ENCODE results near the gene IGSF21. TPM values are rescaled to one million over a fixed set of nuclear protein-coding genes. Genes with fewer than 3 reads are reported as not detected.

Gene IGSF21
- total RNA-seq, 1 donor, result not detected

DNA sequence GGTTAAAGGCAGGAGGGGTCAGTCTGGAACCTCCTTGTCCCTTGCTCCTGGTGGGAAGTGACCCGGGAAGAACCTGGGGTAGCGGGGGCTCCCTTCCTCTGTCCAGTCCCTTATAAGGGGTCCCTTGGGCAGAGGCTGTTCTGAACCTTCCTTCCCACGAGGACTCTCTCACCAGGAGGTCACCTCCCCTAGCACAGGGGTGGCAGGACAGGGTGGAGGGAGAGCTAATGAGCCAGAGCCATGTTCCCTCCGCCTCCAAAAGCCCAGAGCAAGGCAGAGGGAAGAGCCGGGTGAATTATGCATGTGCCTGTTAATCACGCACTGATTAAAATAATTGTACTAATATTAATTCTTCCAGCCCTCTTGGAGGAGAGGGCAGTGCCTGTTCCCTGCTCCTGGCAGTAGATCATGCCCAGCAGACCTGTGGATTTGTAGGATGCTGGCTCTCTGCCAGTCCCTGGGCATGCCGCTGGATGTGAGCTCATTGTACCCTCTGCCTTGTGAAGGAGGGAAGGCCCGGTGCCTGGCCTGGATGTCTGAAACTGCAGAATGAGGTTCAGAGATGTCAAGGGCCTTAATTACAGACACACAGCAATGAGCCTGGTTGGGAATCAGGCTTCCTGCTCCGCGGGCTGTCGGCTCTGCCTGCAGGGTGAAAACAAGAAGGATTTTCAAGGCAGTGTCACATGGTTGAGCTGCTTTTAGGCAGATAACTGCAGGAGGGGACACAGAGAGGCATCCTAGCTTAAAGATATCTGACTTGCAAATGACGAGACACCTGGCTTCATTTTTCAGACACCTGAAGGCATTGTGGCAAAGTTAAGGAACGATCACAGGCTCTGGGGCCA, 68.2 kb downstream of the IGSF21 start:
- no peaks in the 10 kb centered on the region for H3K36me3 ChIP-seq (ENCODE audit: insufficient read depth, low read length)
- no peak for DNase-seq (ENCODE audit: insufficient read length, low spot score, missing footprints)
- H3K79me2 ChIP-seq (ENCODE audit: insufficient read depth, low read length), result no peaks in the 10 kb centered on the region
- H3K9me3 ChIP-seq (ENCODE audit: low read depth, low read length), result no peaks in the 10 kb centered on the region
- no peaks in the 10 kb centered on the region for H3K27me3 ChIP-seq (ENCODE audit: insufficient read depth, low read length)
- TF ChIP-seq, protein P1, sequence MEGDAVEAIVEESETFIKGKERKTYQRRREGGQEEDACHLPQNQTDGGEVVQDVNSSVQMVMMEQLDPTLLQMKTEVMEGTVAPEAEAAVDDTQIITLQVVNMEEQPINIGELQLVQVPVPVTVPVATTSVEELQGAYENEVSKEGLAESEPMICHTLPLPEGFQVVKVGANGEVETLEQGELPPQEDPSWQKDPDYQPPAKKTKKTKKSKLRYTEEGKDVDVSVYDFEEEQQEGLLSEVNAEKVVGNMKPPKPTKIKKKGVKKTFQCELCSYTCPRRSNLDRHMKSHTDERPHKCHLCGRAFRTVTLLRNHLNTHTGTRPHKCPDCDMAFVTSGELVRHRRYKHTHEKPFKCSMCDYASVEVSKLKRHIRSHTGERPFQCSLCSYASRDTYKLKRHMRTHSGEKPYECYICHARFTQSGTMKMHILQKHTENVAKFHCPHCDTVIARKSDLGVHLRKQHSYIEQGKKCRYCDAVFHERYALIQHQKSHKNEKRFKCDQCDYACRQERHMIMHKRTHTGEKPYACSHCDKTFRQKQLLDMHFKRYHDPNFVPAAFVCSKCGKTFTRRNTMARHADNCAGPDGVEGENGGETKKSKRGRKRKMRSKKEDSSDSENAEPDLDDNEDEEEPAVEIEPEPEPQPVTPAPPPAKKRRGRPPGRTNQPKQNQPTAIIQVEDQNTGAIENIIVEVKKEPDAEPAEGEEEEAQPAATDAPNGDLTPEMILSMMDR (IDR thresholded peaks at IDR 0.05; ENCODE audit: extremely low read depth, low read depth, low read length), result no peak
- H3K4me1 ChIP-seq (ENCODE audit: insufficient read depth, low read length), result no peaks in the 10 kb centered on the region
- no peak overlapping the region for H3K4me3 ChIP-seq (ENCODE audit: insufficient read depth, low read length)
- no peak overlapping the region for H3K4me2 ChIP-seq (ENCODE audit: insufficient read depth, low read length)
- no peak overlapping the region for H2AFZ ChIP-seq (ENCODE audit: low read length)
- H4K20me1 ChIP-seq (ENCODE audit: insufficient read depth, low read length), result no peaks in the 10 kb centered on the region
- H3K27ac ChIP-seq (ENCODE audit: low read depth, low read length), result no peak overlapping the region

DNA sequence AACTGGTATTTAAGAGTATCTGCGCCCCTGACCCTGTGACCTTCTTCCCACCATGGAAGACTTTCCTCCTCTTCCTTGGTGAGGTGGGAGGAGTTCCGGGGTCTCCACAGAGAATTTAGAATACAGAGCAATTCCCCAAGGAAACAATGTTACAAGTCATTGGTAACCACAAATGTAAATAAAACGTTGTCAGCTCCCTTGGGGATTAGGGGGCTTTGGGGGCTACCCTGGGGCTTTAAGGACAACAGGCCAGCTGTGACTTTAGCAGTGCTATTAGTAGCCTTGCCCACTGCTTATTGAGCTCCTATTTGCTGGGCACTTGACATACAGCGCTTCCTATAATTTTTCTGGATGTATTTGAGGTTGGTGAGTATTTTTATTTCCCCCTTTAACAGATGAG, 69.0 kb downstream of the IGSF21 start:
- no peak overlapping the region for H3K4me3 ChIP-seq (ENCODE audit: insufficient read depth, low read length)
- TF ChIP-seq, protein P1 (IDR thresholded peaks at IDR 0.05; ENCODE audit: extremely low read depth, low read depth, low read length), result no peak
- H2AFZ ChIP-seq (ENCODE audit: low read length), result no peak overlapping the region
- no peak overlapping the region for H3K27ac ChIP-seq (ENCODE audit: low read depth, low read length)
- H3K79me2 ChIP-seq (ENCODE audit: insufficient read depth, low read length), result no peaks in the 10 kb centered on the region
- H3K9me3 ChIP-seq (ENCODE audit: low read depth, low read length), result no peaks in the 10 kb centered on the region
- no peak for DNase-seq (ENCODE audit: insufficient read length, low spot score, missing footprints)
- H3K4me1 ChIP-seq (ENCODE audit: insufficient read depth, low read length), result no peaks in the 10 kb centered on the region
- H3K27me3 ChIP-seq (ENCODE audit: insufficient read depth, low read length), result no peaks in the 10 kb centered on the region
- H4K20me1 ChIP-seq (ENCODE audit: insufficient read depth, low read length), result no peaks in the 10 kb centered on the region
- H3K4me2 ChIP-seq (ENCODE audit: insufficient read depth, low read length), result no peak overlapping the region
- H3K36me3 ChIP-seq (ENCODE audit: insufficient read depth, low read length), result no peaks in the 10 kb centered on the region

DNA sequence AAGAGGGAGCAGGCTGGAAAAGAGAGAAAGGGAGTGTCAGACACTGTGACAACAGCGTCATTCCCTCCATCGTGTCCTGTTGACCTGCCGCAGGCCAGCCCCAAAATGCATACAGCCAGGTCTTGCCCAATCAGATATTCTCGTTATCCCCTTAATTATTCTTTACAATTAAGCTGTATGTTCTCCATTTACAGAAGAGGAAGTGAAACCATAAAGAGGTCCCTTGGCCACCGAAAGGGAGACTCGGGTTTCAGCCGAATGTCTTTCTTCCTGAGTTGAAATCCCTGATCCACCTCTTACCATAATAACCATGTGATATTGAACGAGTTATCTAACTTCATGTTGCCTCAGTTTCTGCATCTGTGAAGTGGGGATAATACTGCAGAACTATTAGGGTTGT, 70.5 kb downstream of the IGSF21 start:
- no peak overlapping the region for H2AFZ ChIP-seq (ENCODE audit: low read length)
- H3K4me2 ChIP-seq (ENCODE audit: insufficient read depth, low read length), result no peak overlapping the region
- TF ChIP-seq, protein P1 (IDR thresholded peaks at IDR 0.05; ENCODE audit: extremely low read depth, low read depth, low read length), result no peak

DNA sequence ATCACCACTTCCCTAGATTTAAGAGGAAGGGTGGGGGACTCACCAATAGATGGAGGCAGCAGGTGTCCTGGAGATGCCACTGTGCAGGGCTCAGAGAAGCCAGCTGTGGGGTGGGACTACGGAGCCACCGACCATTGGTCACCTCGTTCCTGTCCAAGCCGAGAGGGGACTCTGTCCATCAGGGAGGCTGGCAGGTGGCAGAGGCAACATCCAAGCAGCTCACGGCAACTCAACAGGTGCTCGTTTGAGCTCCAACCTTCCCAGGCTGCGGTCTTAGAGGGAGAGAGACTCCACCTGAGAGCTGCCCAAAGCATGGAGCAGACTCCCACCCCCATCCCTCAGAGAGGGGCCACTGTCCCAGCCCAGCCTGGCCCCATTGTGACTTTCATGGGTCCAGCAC, 71.4 kb downstream of the IGSF21 start:
- Histone ChIP-seq H3K4me2 (ENCODE audit: insufficient read depth, low read length) (no peak overlapping the region), H3K27ac (ENCODE audit: low read depth, low read length) (no peak overlapping the region), H4K20me1 (ENCODE audit: insufficient read depth, low read length) (no peaks in the 10 kb centered on the region), H3K4me1 (ENCODE audit: insufficient read depth, low read length) (no peaks in the 10 kb centered on the region), H3K36me3 (ENCODE audit: insufficient read depth, low read length) (no peaks in the 10 kb centered on the region), H3K79me2 (ENCODE audit: insufficient read depth, low read length) (no peaks in the 10 kb centered on the region), H3K4me3 (ENCODE audit: insufficient read depth, low read length) (no peak overlapping the region), H3K27me3 (ENCODE audit: insufficient read depth, low read length) (no peaks in the 10 kb centered on the region), H3K9me3 (ENCODE audit: low read depth, low read length) (no peaks in the 10 kb centered on the region), H2AFZ (ENCODE audit: low read length) (no peak overlapping the region)
- no peak for DNase-seq (ENCODE audit: insufficient read length, low spot score, missing footprints)
- TF ChIP-seq, protein P1 (IDR thresholded peaks at IDR 0.05; ENCODE audit: extremely low read depth, low read depth, low read length), result no peak

More for the DNA sequence above, 70.5 kb downstream of the IGSF21 start:
- Histone ChIP-seq H3K9me3 (ENCODE audit: low read depth, low read length) (no peaks in the 10 kb centered on the region), H3K27ac (ENCODE audit: low read depth, low read length) (no peak overlapping the region), H3K27me3 (ENCODE audit: insufficient read depth, low read length) (no peaks in the 10 kb centered on the region), H4K20me1 (ENCODE audit: insufficient read depth, low read length) (no peaks in the 10 kb centered on the region), H3K79me2 (ENCODE audit: insufficient read depth, low read length) (no peaks in the 10 kb centered on the region), H3K36me3 (ENCODE audit: insufficient read depth, low read length) (no peaks in the 10 kb centered on the region), H3K4me3 (ENCODE audit: insufficient read depth, low read length) (no peak overlapping the region), H3K4me1 (ENCODE audit: insufficient read depth, low read length) (no peaks in the 10 kb centered on the region)
- no peak for DNase-seq (ENCODE audit: insufficient read length, low spot score, missing footprints)
